Fibroblast of mammary gland (primary cell): ENCODE data around the gene PLCH1.

Source experiments
- DNase-seq: peaks from one replicate; pipeline ENCODE4 v3.0.0-alpha.2; 2010; ENCODE audit warnings: low read depth
- H3K4me3 ChIP-seq: 2 replicates; pipeline ENCODE4 v1.5.1; 2011; ENCODE audit warnings: low read depth, mild to moderate bottlenecking, low read length, moderate library complexity; ENCODE audit not compliant: control insufficient read depth
- TF ChIP-seq, protein P1 (sequence below): conservative IDR thresholded peaks from 2 replicates; pipeline ENCODE4 v1.5.1; 2011; ENCODE audit warnings: low read depth, low read length, inconsistent platforms; ENCODE audit not compliant: control insufficient read depth, insufficient read depth

Gene PLCH1

GRCh38 chr3:155365178-155365783, 379.6 kb downstream of the PLCH1 start:
- TF ChIP-seq, protein P1, sequence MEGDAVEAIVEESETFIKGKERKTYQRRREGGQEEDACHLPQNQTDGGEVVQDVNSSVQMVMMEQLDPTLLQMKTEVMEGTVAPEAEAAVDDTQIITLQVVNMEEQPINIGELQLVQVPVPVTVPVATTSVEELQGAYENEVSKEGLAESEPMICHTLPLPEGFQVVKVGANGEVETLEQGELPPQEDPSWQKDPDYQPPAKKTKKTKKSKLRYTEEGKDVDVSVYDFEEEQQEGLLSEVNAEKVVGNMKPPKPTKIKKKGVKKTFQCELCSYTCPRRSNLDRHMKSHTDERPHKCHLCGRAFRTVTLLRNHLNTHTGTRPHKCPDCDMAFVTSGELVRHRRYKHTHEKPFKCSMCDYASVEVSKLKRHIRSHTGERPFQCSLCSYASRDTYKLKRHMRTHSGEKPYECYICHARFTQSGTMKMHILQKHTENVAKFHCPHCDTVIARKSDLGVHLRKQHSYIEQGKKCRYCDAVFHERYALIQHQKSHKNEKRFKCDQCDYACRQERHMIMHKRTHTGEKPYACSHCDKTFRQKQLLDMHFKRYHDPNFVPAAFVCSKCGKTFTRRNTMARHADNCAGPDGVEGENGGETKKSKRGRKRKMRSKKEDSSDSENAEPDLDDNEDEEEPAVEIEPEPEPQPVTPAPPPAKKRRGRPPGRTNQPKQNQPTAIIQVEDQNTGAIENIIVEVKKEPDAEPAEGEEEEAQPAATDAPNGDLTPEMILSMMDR, result no peak
- no peak overlapping the region for H3K4me3 ChIP-seq
- no peak for DNase-seq

DNA sequence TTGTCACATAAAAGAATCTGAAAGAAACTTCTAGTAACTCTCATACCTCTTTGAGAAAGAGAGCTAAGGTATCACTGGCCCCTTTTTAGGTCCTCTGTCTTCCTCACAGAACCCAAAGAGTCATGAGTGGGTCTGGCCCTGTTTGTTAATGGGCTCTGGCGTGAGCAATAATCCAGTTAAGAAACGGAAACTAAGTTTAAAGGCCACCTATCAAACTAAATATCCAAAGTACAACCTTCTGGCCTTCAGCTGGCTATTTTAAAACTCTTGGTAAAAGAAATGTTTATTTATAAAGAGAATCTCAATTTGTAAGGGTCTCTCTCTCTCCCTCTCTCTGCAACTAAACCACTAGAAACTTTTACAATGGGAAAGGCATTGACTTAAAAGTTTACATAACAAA, 380.4 kb downstream of the PLCH1 start:
- TF ChIP-seq, protein P1, result no peak
- DNase-seq, result no peak

GRCh38 chr3:155363690-155364070, 381.2 kb downstream of the PLCH1 start:
- TF ChIP-seq, protein P1, result no peak
- DNase-seq, result no peak
- no peak overlapping the region for H3K4me3 ChIP-seq

More for the DNA sequence above, 380.4 kb downstream of the PLCH1 start:
- H3K4me3 ChIP-seq, result no peak overlapping the region

DNA sequence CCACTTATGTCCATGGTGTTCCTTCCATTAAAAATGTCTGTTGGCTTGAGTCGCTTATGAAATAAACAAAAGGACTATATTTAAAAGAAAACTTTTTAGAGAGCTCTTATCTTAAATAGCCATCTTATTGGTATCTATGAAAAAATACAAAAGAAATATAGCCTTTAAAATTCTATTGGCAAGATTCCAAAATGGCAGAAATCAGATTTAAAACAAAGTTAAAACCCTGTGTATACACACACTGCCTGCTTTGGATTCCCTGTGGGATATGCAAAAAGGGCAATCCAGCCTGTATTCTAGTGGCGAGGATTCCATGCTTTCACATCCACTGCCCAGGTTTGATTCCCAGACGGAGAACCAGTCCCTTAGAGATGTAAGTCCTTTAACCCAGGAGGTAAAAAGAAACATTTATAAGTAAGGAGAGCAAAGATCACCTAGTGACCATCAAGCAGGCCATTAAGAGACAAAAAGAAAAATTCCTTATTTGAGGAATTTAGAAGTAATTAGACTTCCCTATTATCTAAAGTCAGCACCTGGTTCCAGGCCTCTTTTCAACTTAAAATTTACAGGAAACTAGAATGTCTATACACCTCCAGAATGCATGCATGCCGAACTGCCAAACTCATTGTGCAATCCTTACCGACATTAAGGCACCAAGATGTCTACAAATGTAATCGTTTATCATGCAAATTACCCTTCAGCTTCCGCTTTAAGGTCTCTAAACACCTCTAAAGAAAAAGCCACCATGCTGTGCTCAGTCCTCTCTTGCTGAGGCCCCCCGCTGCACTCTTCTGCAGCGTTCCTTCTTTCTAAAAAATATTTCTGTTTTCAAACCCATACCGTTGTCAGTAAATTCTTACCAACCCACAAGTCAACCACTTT, 381.8 kb downstream of the PLCH1 start:
- DNase-seq, result no peak
- no peak overlapping the region for H3K4me3 ChIP-seq
- TF ChIP-seq, protein P1, result no peak

- TF ChIP-seq, protein P1, result no peak
- H3K4me3 ChIP-seq, result no peak overlapping the region
- no peak for DNase-seq
These were observed 384.6 kb downstream of the PLCH1 start for GRCh38 chr3:155360281-155360680.

- DNase-seq, result no peak
- TF ChIP-seq, protein P1, result peak; percentile 27
- no peak overlapping the region for H3K4me3 ChIP-seq
These were observed 388.1 kb downstream of the PLCH1 start for GRCh38 chr3:155356594-155357370.
